Sigmoid colon (tissue), 7 donors: ENCODE measurements around the gene SNX27. TPM values are rescaled to one million over a fixed set of nuclear protein-coding genes. Genes with fewer than 3 reads are reported as not detected.
A peak's percentile ranks its signal among the peaks of the same experiment; 100 is the strongest.

Source experiments
- DNase-seq: peaks from one replicate; pipeline ENCODE4 v3.0.0-alpha.2; 2019
- H3K27ac ChIP-seq, 4 donors: fragments of 200-600 bp; sonication (generic); one replicate each; pipeline ENCODE4 v1.5.1; 2016 to 2019; ENCODE audit warnings: mild to moderate bottlenecking in 1 of 4
- H3K27me3 ChIP-seq, 3 donors: fragments of 200-600 bp; sonication (generic); one replicate each; pipeline ENCODE4 v1.5.1; 2019; ENCODE audit warnings: mild to moderate bottlenecking in 1 of 3
- H3K36me3 ChIP-seq, 4 donors: fragments of 200-600 bp; sonication (generic); one replicate each; pipeline ENCODE4 v1.5.1; 2016 to 2019
- H3K4me1 ChIP-seq, 4 donors: fragments of 200-600 bp; sonication (generic); one replicate each; pipeline ENCODE4 v1.5.1; 2017 to 2019
- H3K4me3 ChIP-seq, 4 donors: fragments of 200-600 bp; sonication (generic); one replicate each; pipeline ENCODE4 v1.5.1; 2017 to 2019; ENCODE audit warnings: mild to moderate bottlenecking in 2 of 4, moderate library complexity in 1 of 4
- H3K9me3 ChIP-seq, 4 donors: fragments of 200-600 bp in 3 of 4; sonication (generic) in 3 of 4; one replicate each; pipeline versions ENCODE4 v1.5.1 to v1.6.1; 2013 to 2019
- EP300 ChIP-seq, 4 donors: sonication (generic); formaldehyde crosslinking; IDR thresholded peaks; one replicate each; pipeline ENCODE4 v1.6.1; 2017; ENCODE audit warnings: antibody characterized with exemption in 4 of 4
- POLR2A ChIP-seq, 2 donors: fragments of 450-650 bp; IDR thresholded peaks; one replicate each; pipeline ENCODE4 v1.6.1; 2016; ENCODE audit warnings: antibody characterized with exemption in 2 of 2, mild to moderate bottlenecking in 2 of 2, moderate library complexity in 2 of 2
- POLR2AphosphoS5 ChIP-seq, 4 donors: sonication (generic); formaldehyde crosslinking; IDR thresholded peaks; one replicate each; pipeline ENCODE4 v1.6.1; 2017; ENCODE audit warnings: antibody characterized with exemption in 4 of 4
- WGBS, 2 donors: extraction: QIAGEN DNeasy Blood & Tissue Kit; methylation state at CpG; one replicate each; pipeline ENCODE4 v1.1.7; 2013; 5-methylcytosine and 5-hydroxymethylcytosine counted together
- intact Hi-C: fragments of 100-400 bp; cut with DNase I; formaldehyde crosslinking; loops from one replicate; pipeline ENCODE4 v1.15.1; 2023
- polyA plus RNA-seq, 3 donors: library from polyadenylated mRNA; stranded (reverse); fragments of 200-250 nt; gene quantifications; one replicate each; pipeline ENCODE4 v1.2.3, GENCODE V29; 2013
- total RNA-seq, 4 donors: library from RNA; depleted of rRNA; stranded (reverse); fragments of >200 nt; gene quantifications; one replicate each; pipeline ENCODE4 v1.1.0, GENCODE V29; 2016
- TF ChIP-seq, protein P1 (sequence below), 4 experiments: fragments of 450-650 bp in 3 of 4; fragments of 200-600 bp in 1 of 4; IDR thresholded peaks; one replicate each; pipeline ENCODE4 v1.5.1; 2016 to 2019; ENCODE audit warnings: antibody characterized with exemption in 4 of 4, mild to moderate bottlenecking in 3 of 4, moderate library complexity in 2 of 4
- donor health status: healthy with polysubstance abuse.
- donor health status: Bipolar disorder and iron deficiency.
- donor health status: healthy.

The SNX27 gene
- total and polyA plus RNA-seq, 7 donors = 3.6 to 59.0 (median 49.0) TPM

DNA sequence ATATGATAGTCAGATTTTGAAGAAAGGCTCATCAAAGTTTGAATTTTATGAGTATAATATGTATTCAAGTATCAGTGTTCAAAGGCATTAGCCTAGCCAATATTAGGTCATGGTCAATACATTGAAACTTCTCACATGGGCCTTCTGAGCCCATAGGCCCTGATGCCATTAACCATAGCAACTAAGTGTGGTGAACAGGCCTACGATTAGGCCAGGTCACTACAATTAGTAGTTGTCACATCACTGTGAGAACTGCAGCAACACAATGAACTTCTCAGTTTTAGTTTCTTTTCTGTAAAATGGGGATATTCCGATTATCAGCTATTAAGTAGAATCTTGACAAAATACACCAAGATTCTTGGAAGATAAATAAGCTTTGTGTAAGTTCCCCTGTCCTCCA, 74.7 kb downstream of the SNX27 start:
- Histone ChIP-seq H3K9me3 (no peaks in the 10 kb centered on the region), H3K4me3 (no peak overlapping the region), H3K27me3 (no peaks in the 10 kb centered on the region), H3K36me3 (peaks cover 0 to 56% (median 9%) of the 10 kb centered on the region in 4 donors), H3K4me1 (peaks cover 0 to 15% (median 10%) of the 10 kb centered on the region in 4 donors), H3K27ac (no peak overlapping the region)
- TF ChIP-seq POLR2AphosphoS5 (IDR thresholded peaks at IDR 0.05) (no peak), POLR2A (IDR thresholded peaks at IDR 0.05) (no peak), EP300 (IDR thresholded peaks at IDR 0.05) (no peak)
- TF ChIP-seq, protein P1, sequence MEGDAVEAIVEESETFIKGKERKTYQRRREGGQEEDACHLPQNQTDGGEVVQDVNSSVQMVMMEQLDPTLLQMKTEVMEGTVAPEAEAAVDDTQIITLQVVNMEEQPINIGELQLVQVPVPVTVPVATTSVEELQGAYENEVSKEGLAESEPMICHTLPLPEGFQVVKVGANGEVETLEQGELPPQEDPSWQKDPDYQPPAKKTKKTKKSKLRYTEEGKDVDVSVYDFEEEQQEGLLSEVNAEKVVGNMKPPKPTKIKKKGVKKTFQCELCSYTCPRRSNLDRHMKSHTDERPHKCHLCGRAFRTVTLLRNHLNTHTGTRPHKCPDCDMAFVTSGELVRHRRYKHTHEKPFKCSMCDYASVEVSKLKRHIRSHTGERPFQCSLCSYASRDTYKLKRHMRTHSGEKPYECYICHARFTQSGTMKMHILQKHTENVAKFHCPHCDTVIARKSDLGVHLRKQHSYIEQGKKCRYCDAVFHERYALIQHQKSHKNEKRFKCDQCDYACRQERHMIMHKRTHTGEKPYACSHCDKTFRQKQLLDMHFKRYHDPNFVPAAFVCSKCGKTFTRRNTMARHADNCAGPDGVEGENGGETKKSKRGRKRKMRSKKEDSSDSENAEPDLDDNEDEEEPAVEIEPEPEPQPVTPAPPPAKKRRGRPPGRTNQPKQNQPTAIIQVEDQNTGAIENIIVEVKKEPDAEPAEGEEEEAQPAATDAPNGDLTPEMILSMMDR (IDR thresholded peaks at IDR 0.05) = no peak
- intact Hi-C loops = no loop called here
- WGBS, 2 donors = 87 to 91% methylated on average over 2 of the region's 2 CpGs
- DNase-seq = no peak

DNA sequence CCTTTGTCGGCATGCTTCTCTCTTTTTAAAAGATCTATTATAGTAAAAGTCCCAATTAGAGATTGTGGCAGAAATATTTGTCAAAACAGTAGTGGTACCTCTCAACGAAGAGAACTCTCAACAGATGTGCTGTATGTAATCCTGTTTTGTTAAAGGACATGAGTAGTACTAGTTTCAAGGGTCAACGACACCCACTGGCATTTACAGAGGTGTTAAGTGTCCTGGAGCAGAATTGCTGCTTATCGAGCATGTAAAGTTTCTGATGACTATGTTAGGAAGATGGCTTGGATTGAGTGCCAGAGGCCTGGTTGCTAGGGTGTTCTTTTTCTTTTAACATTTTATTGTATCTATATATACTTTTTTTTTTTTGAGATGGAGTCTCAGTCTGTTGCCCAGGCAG, 77.6 kb downstream of the SNX27 start:
- TF ChIP-seq POLR2AphosphoS5 (IDR thresholded peaks at IDR 0.05) (no peak), EP300 (IDR thresholded peaks at IDR 0.05) (no peak), POLR2A (IDR thresholded peaks at IDR 0.05) (no peak)
- TF ChIP-seq, protein P1 (IDR thresholded peaks at IDR 0.05) = no peak
- Histone ChIP-seq H3K27ac (no peak overlapping the region), H3K27me3 (no peaks in the 10 kb centered on the region), H3K9me3 (no peaks in the 10 kb centered on the region), H3K4me1 (peaks cover 0 to 9% (median 4%) of the 10 kb centered on the region in 4 donors), H3K4me3 (no peak overlapping the region), H3K36me3 (peaks cover 0 to 61% (median 18%) of the 10 kb centered on the region in 4 donors)
- 74 to 89% methylated on average over 4 of the region's 4 CpGs for WGBS, 2 donors
- DNase-seq = no peak
- intact Hi-C loops = no loop called here

DNA sequence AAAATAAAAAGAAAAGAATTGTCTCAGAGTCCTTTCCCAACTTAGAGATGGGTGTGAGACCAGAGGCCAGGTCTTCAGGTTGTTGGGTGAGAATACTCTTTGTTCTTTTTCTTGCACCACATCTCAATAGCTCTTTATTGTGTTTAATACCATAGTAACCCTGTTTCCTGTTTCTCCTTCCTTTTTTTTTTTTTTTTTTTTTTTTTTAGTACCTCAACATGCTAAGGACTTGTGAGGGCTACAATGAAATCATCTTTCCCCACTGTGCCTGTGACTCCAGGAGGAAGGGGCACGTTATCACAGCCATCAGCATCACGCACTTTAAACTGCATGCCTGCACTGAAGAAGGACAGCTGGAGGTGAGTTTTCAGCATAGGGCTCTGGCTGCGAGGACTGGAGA, 80.4 kb downstream of the SNX27 start:
- 85 to 90% methylated on average over 3 of the region's 3 CpGs for WGBS, 2 donors
- DNase-seq = no peak
- Histone ChIP-seq H3K9me3 (no peaks in the 10 kb centered on the region), H3K27me3 (no peaks in the 10 kb centered on the region), H3K4me3 (no peak overlapping the region), H3K36me3 (peaks cover 0 to 60% (median 16%) of the 10 kb centered on the region in 4 donors), H3K4me1 (peaks cover 0 to 9% (median 4%) of the 10 kb centered on the region in 4 donors), H3K27ac (no peak overlapping the region)
- intact Hi-C loops = no loop called here
- no peak for TF ChIP-seq POLR2A (IDR thresholded peaks at IDR 0.05)
- TF ChIP-seq POLR2AphosphoS5 (IDR thresholded peaks at IDR 0.05) = no peak
- TF ChIP-seq, protein P1 (IDR thresholded peaks at IDR 0.05) = no peak
- TF ChIP-seq EP300 (IDR thresholded peaks at IDR 0.05) = no peak

DNA sequence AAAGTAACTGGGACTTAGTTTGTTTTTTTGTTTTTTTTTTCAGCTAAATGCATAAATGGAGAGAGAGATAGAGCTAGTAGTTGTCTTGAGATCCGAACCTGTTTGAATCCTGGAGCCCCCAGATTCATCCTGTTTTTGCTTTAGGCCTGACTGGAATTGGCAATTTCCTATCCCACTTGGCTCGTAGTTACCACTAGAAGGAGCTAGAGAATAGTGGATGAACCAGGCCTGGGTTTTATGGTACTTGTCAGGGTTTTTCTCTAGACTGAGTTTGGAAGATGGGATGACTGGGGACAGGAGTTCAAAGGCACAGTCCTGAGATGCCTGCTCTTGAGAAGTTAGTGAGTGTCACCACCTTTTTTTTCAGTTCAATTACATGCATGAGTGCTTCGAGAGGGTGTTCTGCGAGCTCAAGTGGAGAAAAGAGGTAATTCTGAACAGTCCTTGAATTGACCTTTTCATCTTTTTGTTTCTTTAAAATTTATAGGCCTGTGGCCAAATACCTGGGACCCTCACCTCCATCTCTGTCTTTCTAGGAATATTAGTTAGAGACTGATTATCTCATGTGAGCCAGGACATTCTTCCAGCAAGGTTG, 81.3 kb downstream of the SNX27 start:
- 69 to 82% methylated on average over 4 of the region's 4 CpGs for WGBS, 2 donors
- Histone ChIP-seq H3K27ac (no peak overlapping the region), H3K4me1 (peaks cover 0 to 9% (median 4%) of the 10 kb centered on the region in 4 donors), H3K27me3 (no peaks in the 10 kb centered on the region), H3K36me3 (peaks cover under 1 to 62% (median 21%) of the 10 kb centered on the region in 4 donors), H3K4me3 (no peak overlapping the region), H3K9me3 (no peaks in the 10 kb centered on the region)
- TF ChIP-seq EP300 (IDR thresholded peaks at IDR 0.05) (no peak), POLR2A (IDR thresholded peaks at IDR 0.05) (no peak), POLR2AphosphoS5 (IDR thresholded peaks at IDR 0.05) (no peak)
- TF ChIP-seq, protein P1 (IDR thresholded peaks at IDR 0.05) = peak in 3 of 4 experiments; percentile 27 to 54 (median 40)
- no peak for DNase-seq
- intact Hi-C loops = loop anchor here (1.0 kb wide), 1 partner anchor 42 kb away; no protein-coding TSS in a partner anchor
